GM15510 (cell line): ENCODE data around the gene B4GALNT1.

Experiments
- POLR2A ChIP-seq: IDR thresholded peaks from 3 replicates; pipeline ENCODE4 v1.6.1; 2011; ENCODE audit warnings: borderline replicate concordance; ENCODE audit not compliant: insufficient read length; ENCODE audit errors: extremely low read depth

Gene B4GALNT1

DNA sequence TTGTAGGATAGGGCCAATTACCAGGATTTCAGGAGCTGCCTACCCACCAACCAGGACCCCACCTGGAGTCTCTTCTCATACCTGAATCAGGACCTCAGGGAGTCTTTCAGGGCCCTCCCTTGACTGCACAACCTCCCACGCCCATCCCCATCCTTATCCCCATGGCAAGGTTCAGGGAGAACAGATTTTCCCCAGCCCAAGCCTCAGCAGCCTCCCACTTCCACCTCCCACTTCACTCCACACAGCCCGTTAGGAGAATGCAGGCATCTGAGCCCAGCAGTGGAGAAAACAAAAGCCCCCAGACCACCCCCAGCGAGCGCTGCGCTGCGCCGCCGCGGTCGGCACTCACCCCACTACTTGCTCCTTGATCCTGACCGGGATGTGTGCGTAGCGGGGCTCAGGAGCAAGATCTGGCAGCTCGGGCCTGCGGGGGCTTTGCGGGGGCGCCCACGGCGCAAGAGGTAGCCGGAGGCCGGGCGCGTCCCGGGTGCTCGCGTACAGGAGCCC, 1.4 kb downstream of the B4GALNT1 start:
- TF ChIP-seq POLR2A, result no peak

DNA sequence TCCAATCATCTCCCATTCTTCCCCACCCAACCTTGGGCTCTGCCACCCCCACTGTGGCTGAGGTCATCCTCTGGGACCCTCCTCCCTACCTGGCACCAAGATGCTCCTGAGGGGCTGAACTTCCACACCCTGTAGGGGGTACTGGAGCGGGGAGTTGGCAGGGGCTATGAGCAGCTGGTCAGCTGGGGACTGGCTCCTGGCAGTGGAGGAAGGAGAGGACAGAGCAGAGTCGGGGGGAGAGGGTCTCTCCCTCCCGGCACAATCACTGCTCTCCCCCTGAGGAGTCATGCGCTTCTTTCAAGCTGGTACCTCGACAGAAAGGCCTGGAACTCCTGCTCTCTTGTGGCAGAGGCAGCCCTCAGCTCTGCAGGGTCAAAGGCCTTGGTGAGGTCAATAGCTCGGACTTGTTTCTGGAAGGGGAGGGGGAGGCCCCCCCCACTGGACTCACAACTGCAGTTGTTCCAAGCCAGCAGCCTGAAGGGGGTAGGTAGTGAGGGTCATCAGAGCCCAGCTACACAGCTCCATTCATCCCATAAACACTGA, 2.0 kb downstream of the B4GALNT1 start:
- TF ChIP-seq POLR2A, result no peak

DNA sequence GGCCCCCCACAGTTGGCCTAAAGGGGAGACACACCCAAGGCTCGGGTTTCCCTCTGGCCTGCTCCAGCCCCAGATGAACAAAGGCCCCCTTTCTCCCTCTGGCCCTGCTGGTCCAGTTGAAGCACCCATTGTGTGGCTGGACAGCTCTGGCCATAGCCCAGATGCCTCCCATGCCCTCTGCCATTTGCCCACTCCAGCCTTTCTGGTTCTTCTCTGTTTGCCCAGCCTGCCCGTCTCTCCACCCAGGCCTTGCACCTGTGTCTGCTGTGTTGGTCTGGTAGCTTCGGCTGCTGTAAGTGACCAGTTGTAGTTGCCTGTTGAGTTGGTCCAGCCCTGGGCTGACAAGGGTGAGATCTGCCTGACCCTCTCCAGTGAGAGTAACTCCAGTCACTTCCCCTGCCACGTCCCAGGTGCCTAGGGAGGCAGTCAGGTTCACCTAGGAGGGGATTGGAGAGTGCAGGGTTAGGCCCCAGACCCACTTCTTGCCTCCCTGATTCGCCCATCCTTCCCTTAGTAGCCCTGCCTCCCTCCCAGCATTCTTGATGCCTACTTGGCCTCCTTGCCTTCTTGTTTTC, 3.0 kb downstream of the B4GALNT1 start:
- no peak for TF ChIP-seq POLR2A

DNA sequence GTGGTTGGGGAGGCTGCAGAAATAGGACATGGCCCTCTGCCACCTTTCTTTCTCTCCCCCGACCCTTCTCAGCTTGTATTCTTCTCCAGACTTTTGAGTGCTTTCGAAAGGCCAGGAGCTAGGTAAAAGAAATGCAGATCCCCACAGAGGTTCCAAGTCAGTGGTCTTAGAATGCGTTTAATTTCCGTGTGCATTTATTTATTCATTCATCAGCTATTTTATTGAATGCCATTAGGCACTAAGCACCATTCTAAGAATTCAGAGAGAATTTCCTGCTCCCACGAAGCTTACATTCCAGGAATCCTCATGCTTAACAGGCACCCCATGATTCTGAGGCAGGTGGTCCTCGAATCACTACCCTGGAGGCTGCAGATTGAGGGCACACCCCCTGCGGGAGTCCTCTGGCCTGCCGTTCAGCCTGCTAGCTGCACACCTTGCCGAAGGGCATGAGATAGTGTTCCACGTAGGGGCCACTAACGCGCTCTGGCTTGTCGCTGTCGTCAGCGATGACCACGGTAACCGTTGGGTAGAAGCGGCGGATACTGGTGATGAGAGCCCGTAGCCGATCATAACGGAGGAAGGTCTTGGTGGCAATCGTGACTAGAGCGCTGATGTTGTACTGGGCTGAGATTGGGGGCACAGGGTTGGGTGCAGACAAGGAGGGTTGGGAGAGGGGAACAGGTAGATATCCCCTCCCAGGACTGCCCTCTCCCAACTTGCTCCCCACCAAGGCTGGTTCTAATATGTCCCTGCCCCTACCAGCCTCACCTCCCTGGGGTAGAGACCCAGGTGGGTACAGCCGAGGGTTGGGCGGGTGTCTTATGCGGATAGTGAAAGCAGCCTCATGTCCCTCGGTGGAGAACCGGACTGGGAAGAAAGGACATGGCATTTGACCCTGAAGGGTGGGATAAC, 4.5 kb downstream of the B4GALNT1 start:
- no peak for TF ChIP-seq POLR2A

DNA sequence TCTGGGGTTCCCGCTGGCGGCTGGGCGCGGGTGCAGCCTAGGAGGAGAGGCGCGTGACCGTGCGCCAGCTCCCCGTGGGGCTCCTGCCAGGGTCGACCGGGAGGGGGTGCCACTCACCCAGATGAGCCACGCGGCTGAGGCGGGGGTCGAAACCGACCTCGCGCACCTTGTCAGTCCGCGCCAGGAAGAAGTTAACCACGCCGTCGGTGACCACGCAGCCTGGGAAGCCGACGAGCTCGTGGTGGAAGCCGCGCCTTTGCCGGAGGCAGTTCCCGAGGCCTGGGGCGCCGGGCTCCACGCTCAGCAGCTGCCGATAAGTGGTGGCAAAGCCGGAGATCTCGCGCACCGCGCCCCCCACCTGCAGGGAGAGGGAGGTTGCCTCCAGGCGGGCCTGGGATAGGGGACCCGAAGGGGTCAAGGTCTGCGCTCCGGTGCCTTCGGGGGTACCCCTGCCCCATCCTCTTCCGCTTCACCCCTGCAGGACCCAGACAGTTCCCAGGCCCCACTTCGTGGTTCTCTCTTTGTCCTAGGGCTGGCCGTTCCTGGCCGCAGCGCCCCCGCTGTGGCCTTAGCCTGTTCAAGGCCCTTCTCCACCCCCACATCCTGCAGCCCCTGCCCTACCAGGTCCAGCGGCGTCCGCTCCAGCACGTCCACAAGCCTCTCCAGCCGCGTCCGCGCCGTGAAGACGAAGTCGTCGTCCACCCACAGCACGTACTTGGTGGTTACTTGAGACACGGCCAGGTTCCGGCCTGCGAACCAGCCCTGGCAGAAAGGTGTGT, 5.3 kb downstream of the B4GALNT1 start:
- TF ChIP-seq POLR2A, result no peak

DNA sequence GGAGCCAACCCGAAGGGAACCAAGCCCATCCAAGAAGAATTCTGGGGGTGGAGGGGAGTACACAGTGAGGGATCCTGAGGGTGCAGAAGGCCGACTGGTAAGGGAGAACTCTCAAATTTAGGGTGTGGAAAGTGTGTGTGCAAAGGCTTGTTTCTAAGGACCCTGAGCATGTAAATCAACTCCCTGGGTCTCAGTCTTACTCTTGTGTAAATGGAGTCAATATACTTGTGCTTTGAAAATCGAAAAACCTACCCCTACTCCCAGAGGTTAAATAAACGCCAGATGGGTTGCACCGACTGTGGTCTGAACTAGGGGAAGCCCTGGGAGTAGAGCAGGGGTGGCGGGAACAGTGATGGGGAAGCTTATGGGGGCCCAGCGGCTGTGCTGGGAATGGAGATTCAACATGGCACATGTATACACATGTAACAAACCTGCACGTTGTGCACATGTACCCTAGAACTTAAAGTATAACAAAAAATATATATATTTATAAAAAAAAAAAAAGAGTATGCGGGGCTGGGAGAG, 6.0 kb downstream of the B4GALNT1 start:
- TF ChIP-seq POLR2A, result no peak

DNA sequence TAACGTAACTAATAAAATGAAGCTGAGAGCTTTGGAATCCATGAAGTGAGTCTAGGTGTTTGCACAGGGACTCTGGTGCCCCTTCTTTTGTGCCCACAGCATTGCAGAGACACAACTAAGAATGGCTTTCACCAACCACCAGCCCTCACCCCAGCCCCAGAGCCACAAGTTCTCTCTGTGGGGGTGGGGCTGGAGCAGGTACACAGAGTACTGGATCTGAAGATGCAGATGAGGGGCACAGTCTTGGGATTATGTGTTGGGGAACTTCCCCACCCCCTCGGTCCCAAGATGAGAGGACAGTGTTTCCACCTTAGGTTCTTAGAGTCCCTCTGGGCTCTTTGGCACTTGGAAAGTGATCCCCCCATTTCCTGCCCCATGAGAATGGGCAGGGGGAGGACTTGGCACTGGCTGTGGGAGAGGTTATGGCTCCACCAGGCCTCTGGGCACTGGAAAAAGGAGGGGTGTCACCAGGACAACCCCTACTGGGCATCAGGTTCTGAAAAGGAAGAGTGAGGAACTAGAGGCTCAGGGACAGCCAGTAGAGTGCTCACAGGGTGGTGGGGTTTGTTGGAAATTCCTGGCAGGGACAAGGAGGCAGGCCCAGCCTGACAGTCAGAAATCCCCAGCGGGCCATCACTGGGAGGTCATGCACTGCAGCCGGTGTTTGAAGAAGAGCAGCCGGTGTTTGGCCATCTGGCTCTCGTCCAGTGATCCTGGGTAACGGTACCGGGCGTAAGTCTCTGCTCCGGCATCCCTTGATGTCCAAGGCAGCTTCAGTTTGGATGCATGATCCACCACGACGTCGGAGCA, 6.7 kb downstream of the B4GALNT1 start:
- TF ChIP-seq POLR2A, result no peak

DNA sequence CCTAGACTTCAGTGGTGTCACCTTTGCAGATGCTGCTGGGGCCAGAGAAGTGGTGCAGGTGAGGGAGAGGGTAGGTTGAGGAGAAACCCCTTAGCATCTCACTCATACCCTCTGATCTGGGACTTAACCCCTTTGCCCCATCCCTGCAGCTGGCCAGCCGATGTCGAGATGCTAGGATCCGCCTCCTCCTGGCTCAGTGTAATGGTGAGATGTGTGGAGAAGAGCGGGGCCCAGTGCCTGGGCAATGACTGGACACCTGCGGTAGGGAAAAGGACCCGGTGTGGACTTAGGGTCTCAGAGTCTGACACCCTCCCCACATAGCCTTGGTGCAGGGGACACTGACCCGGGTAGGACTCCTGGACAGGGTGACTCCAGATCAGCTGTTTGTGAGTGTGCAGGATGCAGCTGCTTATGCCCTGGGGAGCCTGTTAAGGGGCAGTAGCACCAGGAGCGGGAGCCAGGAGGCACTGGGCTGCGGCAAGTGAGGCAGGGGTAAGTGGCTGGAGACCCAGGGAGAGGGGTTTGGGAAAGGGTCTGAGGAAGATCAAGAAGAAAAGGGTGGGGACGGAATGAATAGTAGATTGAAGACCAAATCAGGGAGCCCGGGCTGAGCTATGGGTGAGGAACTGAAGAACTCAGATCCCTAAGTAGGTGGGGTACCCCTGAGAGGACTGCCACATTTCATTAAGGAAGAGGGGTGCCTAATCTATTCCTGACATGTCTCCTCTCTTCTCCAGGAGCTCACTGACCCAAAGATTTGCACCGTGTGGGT, 7.6 kb downstream of the B4GALNT1 start:
- no peak for TF ChIP-seq POLR2A

DNA sequence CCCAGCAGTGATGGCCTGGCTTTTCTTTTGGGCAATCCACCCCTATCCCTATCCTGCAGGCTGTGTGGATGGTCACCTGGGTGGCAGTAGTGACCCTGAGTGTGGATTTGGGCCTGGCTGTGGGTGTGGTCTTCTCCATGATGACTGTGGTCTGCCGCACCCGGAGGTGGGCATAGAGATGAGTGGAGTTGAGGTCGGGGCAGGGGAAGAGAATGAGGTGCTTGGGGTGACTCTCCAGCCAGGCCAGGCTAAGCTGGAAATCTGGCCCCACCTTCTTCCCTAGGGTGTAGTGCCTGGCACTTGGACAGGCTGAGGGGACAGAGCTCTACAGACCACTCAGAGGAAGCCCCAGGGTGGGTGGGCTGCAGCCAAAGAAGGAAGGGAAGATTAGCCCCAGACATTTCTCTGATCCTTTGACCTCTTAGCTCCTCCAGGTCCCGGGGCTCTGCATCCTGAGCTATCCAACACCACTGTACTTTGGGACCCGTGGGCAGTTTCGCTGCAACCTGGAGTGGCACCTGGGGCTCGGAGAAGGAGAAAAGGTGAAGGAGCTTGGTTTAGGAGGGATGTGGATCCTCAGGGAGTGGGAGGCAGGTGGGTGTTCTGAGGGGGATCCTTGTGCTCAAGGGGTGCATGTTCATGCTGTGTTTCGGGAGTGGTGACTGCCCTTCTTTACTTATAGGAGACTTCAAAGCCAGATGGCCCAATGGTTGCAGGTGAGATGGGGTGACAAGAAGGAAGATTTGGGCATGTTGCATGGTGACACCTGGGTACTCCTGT, 8.4 kb downstream of the B4GALNT1 start:
- TF ChIP-seq POLR2A, result no peak

DNA sequence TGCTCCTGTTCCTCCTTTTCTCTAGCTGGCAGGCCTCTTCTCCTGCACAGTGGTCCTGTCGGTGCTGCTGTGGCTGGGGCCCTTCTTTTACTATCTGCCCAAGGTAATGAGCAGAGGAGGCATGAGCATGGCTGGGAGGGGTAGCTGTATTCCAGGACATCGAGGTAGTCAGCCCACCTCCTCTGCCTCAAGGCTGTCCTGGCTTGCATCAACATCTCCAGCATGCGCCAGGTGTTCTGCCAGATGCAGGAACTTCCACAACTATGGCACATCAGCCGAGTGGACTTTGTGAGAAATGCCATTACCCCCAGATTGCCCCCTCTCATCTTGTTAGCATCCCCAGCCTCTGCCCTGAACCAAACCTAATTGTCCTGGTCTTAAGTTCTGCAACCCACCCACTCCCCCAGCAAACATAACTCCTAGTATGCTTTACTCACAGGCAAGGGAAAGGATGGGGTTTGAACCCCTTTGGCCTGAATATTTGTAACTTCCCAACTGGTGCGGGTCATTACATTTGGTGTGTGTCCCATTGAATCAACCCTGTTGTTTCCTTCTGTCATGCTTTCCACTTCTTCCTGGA, 9.1 kb downstream of the B4GALNT1 start:
- TF ChIP-seq POLR2A, result no peak

DNA sequence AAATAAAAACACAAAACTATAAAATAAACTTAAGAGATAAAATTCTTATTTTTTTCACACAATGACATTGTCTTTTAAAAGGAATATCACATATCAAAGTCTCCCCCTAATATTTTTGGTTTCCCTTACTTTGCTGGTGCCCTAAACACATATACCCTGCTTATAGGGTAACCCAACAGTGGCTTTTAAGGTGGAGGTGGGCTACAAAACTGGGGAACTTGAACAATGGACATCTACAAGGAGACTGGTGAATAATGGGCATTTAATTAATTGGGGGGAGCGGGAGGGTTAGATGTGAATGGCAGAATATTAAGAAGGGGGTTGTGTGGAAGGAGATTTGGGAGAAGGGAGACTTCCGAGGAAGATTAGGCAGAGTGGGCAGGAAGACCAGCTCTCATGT, 9.6 kb downstream of the B4GALNT1 start:
- no peak for TF ChIP-seq POLR2A

DNA sequence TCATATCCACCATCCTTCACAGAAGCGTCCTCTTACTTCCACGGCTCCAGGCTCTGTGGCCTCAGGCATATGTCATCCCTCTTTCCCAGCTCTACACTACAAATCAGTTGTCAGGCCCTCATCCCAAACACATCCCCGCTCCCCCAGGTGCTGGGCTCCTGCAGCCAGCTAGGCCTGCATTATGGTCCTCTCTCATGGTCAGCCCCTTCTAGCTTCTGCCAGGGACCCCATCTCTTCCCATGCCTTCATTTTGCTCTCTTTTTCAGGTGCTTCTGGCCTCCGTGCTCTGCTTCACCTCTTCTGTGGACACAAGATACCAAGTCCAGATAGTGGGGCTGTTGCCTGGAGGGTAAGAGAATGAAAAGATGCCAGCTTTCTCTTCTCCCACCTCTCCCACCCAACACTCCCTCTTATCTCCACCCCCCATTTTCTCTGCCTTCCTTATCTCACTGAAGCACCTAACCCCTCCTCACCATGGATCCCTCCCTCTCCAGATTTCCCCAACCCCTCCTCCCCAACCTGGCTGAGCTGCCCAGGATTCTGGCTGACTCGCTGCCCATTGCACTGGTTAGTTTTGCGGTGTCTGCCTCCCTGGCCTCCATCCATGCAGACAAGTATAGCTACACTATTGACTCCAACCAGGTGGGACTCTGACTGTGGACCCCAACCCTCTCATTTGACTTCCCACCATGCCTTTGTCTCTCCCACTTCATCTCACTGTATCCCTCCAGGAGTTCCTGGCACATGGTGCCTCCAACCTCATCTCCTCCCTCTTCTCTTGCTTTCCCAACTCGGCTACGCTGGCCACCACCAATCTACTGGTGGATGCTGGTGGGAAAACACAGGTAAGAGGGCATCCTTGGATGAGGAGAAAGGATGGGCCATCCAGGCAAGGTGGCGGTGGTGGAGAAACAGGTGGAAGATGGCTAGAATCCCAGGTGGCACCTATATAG, 10.4 kb downstream of the B4GALNT1 start:
- no peak for TF ChIP-seq POLR2A
